HepG2 (cell line): ENCODE data around the gene RPE65. TPM values are rescaled to one million over a fixed set of nuclear protein-coding genes. Genes with fewer than 3 reads are reported as not detected.
A peak's percentile ranks its signal among the peaks of the same experiment; 100 is the strongest.

Source experiments
- AGO1 ChIP-seq: fragments of 200-400 bp; formaldehyde crosslinking; IDR thresholded peaks from 2 replicates; pipeline ENCODE4 v1.6.1; 2017; ENCODE audit warnings: mild to moderate bottlenecking, low read depth, low read length, moderate library complexity; ENCODE audit not compliant: poor library complexity, severe bottlenecking
- GATAD1 ChIP-seq: IDR thresholded peaks from 2 replicates; pipeline ENCODE4 v1.6.1; 2016; ENCODE audit warnings: missing genetic modification reagents, missing compliant biosample characterization
- KLF9 ChIP-seq: IDR thresholded peaks from 2 replicates; pipeline ENCODE4 v1.6.1; 2016; ENCODE audit warnings: low read depth
- MAFK ChIP-seq, 2 experiments: IDR thresholded peaks in 1 of 2; conservative IDR thresholded peaks in 1 of 2; 2 replicates each; pipeline ENCODE4 v1.6.1; 2011; ENCODE audit warnings: improper control_type of control experiment in 2 of 2, low read length in 2 of 2
- MXD1 ChIP-seq: sonication (generic); formaldehyde crosslinking; IDR thresholded peaks from 2 replicates; pipeline ENCODE4 v1.4.0; 2020; ENCODE audit warnings: mild to moderate bottlenecking, missing genetic modification reagents
- NFIB ChIP-seq: sonication (generic); formaldehyde crosslinking; IDR thresholded peaks from 2 replicates; pipeline ENCODE4 v1.9.0; 2021; ENCODE audit warnings: missing genetic modification reagents, mild to moderate bottlenecking, borderline replicate concordance
- NFYC ChIP-seq: IDR thresholded peaks from 2 replicates; pipeline ENCODE4 v1.6.1; 2016; ENCODE audit warnings: missing genetic modification reagents, missing compliant biosample characterization
- RELA ChIP-seq: sonication (generic); formaldehyde crosslinking; IDR thresholded peaks from 2 replicates; pipeline ENCODE4 v1.4.0; 2020; ENCODE audit warnings: missing genetic modification reagents
- SMARCE1 ChIP-seq: fragments of 450-650 bp; IDR thresholded peaks from 2 replicates; pipeline ENCODE4 v1.6.1; 2017; ENCODE audit warnings: borderline replicate concordance
- SNAPC5 ChIP-seq: sonication (generic); formaldehyde crosslinking; IDR thresholded peaks from 2 replicates; pipeline ENCODE4 v1.8.1; 2023; ENCODE audit warnings: mild to moderate bottlenecking, missing genetic modification reagents, borderline replicate concordance
- ZBTB39 ChIP-seq: sonication (generic); formaldehyde crosslinking; IDR thresholded peaks from 2 replicates; pipeline ENCODE4 v1.5.0; 2020; ENCODE audit warnings: missing genetic modification reagents
- ZBTB4 ChIP-seq: sonication (generic); formaldehyde crosslinking; IDR thresholded peaks from 2 replicates; pipeline ENCODE4 v1.4.0; 2020; ENCODE audit warnings: missing genetic modification reagents, mild to moderate bottlenecking, borderline replicate concordance
- ZFP41 ChIP-seq: sonication (generic); formaldehyde crosslinking; IDR thresholded peaks from 2 replicates; pipeline ENCODE4 v1.4.0; 2020; ENCODE audit warnings: mild to moderate bottlenecking, missing genetic modification reagents, borderline replicate concordance
- ZNF33B ChIP-seq: sonication (generic); formaldehyde crosslinking; IDR thresholded peaks from 2 replicates; pipeline ENCODE4 v1.5.1; 2020; ENCODE audit warnings: mild to moderate bottlenecking, missing genetic modification reagents
- ZNF660 ChIP-seq: sonication (generic); formaldehyde crosslinking; IDR thresholded peaks from 2 replicates; pipeline ENCODE4 v1.5.1; 2020; ENCODE audit warnings: mild to moderate bottlenecking, low read depth, missing genetic modification reagents, borderline replicate concordance
- ZNF687 ChIP-seq: sonication (generic); formaldehyde crosslinking; IDR thresholded peaks from 2 replicates; pipeline ENCODE4 v1.5.1; 2020; ENCODE audit warnings: mild to moderate bottlenecking, missing genetic modification reagents, moderate library complexity
- ZNF75D ChIP-seq: sonication (generic); formaldehyde crosslinking; IDR thresholded peaks from 2 replicates; pipeline ENCODE4 v1.8.1; 2023; ENCODE audit warnings: missing genetic modification reagents, mild to moderate bottlenecking, borderline replicate concordance
- ZNF816 ChIP-seq: sonication (generic); formaldehyde crosslinking; IDR thresholded peaks from 2 replicates; pipeline ENCODE4 v1.8.0; 2022; ENCODE audit warnings: missing genetic modification reagents, mild to moderate bottlenecking, borderline replicate concordance
- ZNF839 ChIP-seq: sonication (generic); formaldehyde crosslinking; IDR thresholded peaks from 2 replicates; pipeline ENCODE4 v1.4.0; 2020; ENCODE audit warnings: missing genetic modification reagents, mild to moderate bottlenecking, borderline replicate concordance
- polyA plus RNA-seq, 8 experiments: library from polyadenylated mRNA; depleted of rRNA in 3 of 8; stranded (reverse) in 7 of 8; unstranded in 1 of 8; fragments of >200 nt; fragmentation: Illumina TruSeq in 4 of 8; extraction: Trizol in 4 of 8; gene quantifications; 2 replicates each; pipeline versions ENCODE4 v1.2.1 to v1.2.3, GENCODE V29; 2011 to 2016; ENCODE audit warnings: low read depth in 4 of 8, missing spikeins in 1 of 8, mixed read lengths in 1 of 8; ENCODE audit not compliant: insufficient read depth in 1 of 8
- total RNA-seq, 5 experiments: library from RNA; depleted of rRNA; stranded (reverse); fragments of >200 nt; fragmentation: Illumina TruSeq; extraction: Trizol; gene quantifications; 2 replicates each; pipeline ENCODE4 v1.2.3, GENCODE V29; 2016; ENCODE audit warnings: low read depth in 1 of 5

Gene RPE65
- total and polyA plus RNA-seq, 2 of the 13 experiments (the other 11 are each of a cell fraction or from before 2014, with no cell fraction given): not detected

GRCh38 chr1:68496680-68497357 is 47.1 kb upstream of the RPE65 start, which contains the start of gene DEPDC1 (continued):
- peak; percentile 83 for TF ChIP-seq ZNF687
- TF ChIP-seq ZNF75D (CRISPR knock-in tag): no peak
- TF ChIP-seq AGO1: no peak
- TF ChIP-seq ZNF816 (CRISPR knock-in tag): peak; percentile 31; the same call in 1 of the 2 replicates
- no peak for TF ChIP-seq SNAPC5
- TF ChIP-seq GATAD1 (CRISPR knock-in tag): peak; percentile 63
- no peak for TF ChIP-seq KLF9 (CRISPR knock-in tag)
- TF ChIP-seq ZBTB39 (CRISPR knock-in tag): no peak
- no peak for TF ChIP-seq RELA (CRISPR knock-in tag)
- peak; percentile 82; the same call in 1 of the 2 replicates for TF ChIP-seq MXD1 (CRISPR knock-in tag)
- TF ChIP-seq NFIB (CRISPR knock-in tag): no peak
- no peak for TF ChIP-seq SMARCE1
- TF ChIP-seq ZBTB4 (CRISPR knock-in tag): no peak
- TF ChIP-seq ZNF660: no peak
- no peak for TF ChIP-seq ZNF33B (CRISPR knock-in tag)
- no peak for TF ChIP-seq MAFK (conservative IDR thresholded peaks at IDR 0.05 in 1 of 2, IDR thresholded peaks at IDR 0.05 in 1 of 2; ENCODE audit: low read length in 2 of 2)
- TF ChIP-seq ZFP41 (CRISPR knock-in tag): no peak
- TF ChIP-seq NFYC: peak; percentile 89
- TF ChIP-seq ZNF839 (CRISPR knock-in tag): no peak
